H9 (cell line): ENCODE measurements around the gene LEMD3. TPM values are rescaled to one million over a fixed set of nuclear protein-coding genes. Genes with fewer than 3 reads are reported as not detected.

Experiments
- DNase-seq: peaks from one replicate; pipeline ENCODE4 v3.0.0-alpha.2; 2017
- H2AFZ ChIP-seq: one replicate; pipeline ENCODE4 v1.6.1; 2013; ENCODE audit warnings: mild to moderate bottlenecking, low read length, control low read depth, moderate library complexity
- H2AK5ac ChIP-seq: 2 replicates; pipeline ENCODE4 v1.6.1; 2013; ENCODE audit warnings: low read length, control low read depth, mixed read lengths; ENCODE audit not compliant: insufficient read length
- H2BK120ac ChIP-seq: one replicate; pipeline ENCODE4 v1.6.1; 2013; ENCODE audit warnings: low read depth, mild to moderate bottlenecking, low read length, control low read depth, inconsistent platforms; ENCODE audit not compliant: poor library complexity, severe bottlenecking
- H2BK12ac ChIP-seq: 2 replicates; pipeline ENCODE4 v1.6.1; 2013; ENCODE audit warnings: low read length, control low read depth, mixed read lengths, low read depth; ENCODE audit not compliant: insufficient read length
- H2BK15ac ChIP-seq: 2 replicates; pipeline ENCODE4 v1.6.1; 2013; ENCODE audit warnings: low read depth, low read length, control low read depth
- H2BK20ac ChIP-seq: one replicate; pipeline ENCODE4 v1.6.1; 2013; ENCODE audit warnings: low read depth, mild to moderate bottlenecking, low read length, control low read depth, inconsistent platforms; ENCODE audit not compliant: poor library complexity, severe bottlenecking
- H2BK5ac ChIP-seq: 2 replicates; pipeline ENCODE4 v1.6.1; 2013; ENCODE audit warnings: low read length, control low read depth, mixed read lengths; ENCODE audit not compliant: insufficient read length
- H3K14ac ChIP-seq: 2 replicates; pipeline ENCODE4 v1.6.1; 2013; ENCODE audit warnings: low read length, control low read depth; ENCODE audit not compliant: insufficient read depth
- H3K18ac ChIP-seq: 2 replicates; pipeline ENCODE4 v1.6.1; 2013; ENCODE audit warnings: low read depth, mild to moderate bottlenecking, mixed read lengths, low read length, control low read depth; ENCODE audit not compliant: insufficient read length
- H3K23ac ChIP-seq: 2 replicates; pipeline ENCODE4 v1.6.1; 2013; ENCODE audit warnings: low read length, control low read depth, mixed read lengths, low read depth; ENCODE audit not compliant: insufficient read length
- H3K23me2 ChIP-seq: 2 replicates; pipeline ENCODE4 v1.6.1; 2013; ENCODE audit warnings: low read depth, mild to moderate bottlenecking, mixed read lengths, low read length, control low read depth; ENCODE audit not compliant: insufficient read length, poor library complexity, severe bottlenecking
- H3K27ac ChIP-seq: 2 replicates; pipeline ENCODE4 v1.5.1; 2013; ENCODE audit warnings: low read length, control low read depth, mixed read lengths, low read depth; ENCODE audit not compliant: insufficient read length
- H3K27me3 ChIP-seq: 2 replicates; pipeline ENCODE4 v1.6.1; 2013; ENCODE audit warnings: low read length, control low read depth, inconsistent platforms; ENCODE audit not compliant: insufficient read depth
- H3K4ac ChIP-seq: 2 replicates; pipeline ENCODE4 v1.6.1; 2013; ENCODE audit warnings: low read depth, mild to moderate bottlenecking, control low read depth, inconsistent platforms, low read length, moderate library complexity
- H3K4me1 ChIP-seq: 2 replicates; pipeline ENCODE4 v1.6.1; 2013; ENCODE audit warnings: low read length, control low read depth, inconsistent platforms; ENCODE audit not compliant: insufficient read depth
- H3K4me2 ChIP-seq: 2 replicates; pipeline ENCODE4 v1.6.1; 2013; ENCODE audit warnings: low read length, control low read depth, mixed read lengths; ENCODE audit not compliant: insufficient read length, insufficient read depth
- H3K56ac ChIP-seq: 2 replicates; pipeline ENCODE4 v1.6.1; 2013; ENCODE audit warnings: low read depth, mild to moderate bottlenecking, mixed read lengths, low read length, control low read depth; ENCODE audit not compliant: insufficient read length
- H3K79me1 ChIP-seq: 2 replicates; pipeline ENCODE4 v1.6.1; 2013; ENCODE audit warnings: low read depth, mild to moderate bottlenecking, moderate library complexity, low read length, control low read depth, inconsistent platforms; ENCODE audit not compliant: insufficient read depth, poor library complexity, severe bottlenecking
- H3K79me2 ChIP-seq: 2 replicates; pipeline ENCODE4 v1.6.1; 2013; ENCODE audit warnings: low read length, control low read depth, inconsistent platforms; ENCODE audit not compliant: insufficient read depth
- H3K9ac ChIP-seq: 2 replicates; pipeline ENCODE4 v1.6.1; 2013; ENCODE audit warnings: low read length, control low read depth, mixed read lengths; ENCODE audit not compliant: insufficient read length; ENCODE audit errors: extremely low read depth
- H3K9me3 ChIP-seq: one replicate; pipeline ENCODE4 v1.6.1; 2013; ENCODE audit warnings: low read depth, low read length, inconsistent platforms; ENCODE audit not compliant: control insufficient read depth
- H3T11ph ChIP-seq: one replicate; pipeline ENCODE4 v1.6.1; 2013; ENCODE audit warnings: mild to moderate bottlenecking, low read length, control low read depth, inconsistent platforms
- H4K20me1 ChIP-seq: one replicate; pipeline ENCODE4 v1.6.1; 2013; ENCODE audit not compliant: control insufficient read depth, insufficient read length, insufficient read depth
- H4K5ac ChIP-seq: 2 replicates; pipeline ENCODE4 v1.6.1; 2013; ENCODE audit warnings: low read depth, mild to moderate bottlenecking, mixed read lengths, low read length, control low read depth; ENCODE audit not compliant: insufficient read length
- H4K8ac ChIP-seq: replicated peaks from 2 replicates; pipeline ENCODE4 v1.6.1; 2013; ENCODE audit warnings: low read length, control low read depth, mixed read lengths, low read depth; ENCODE audit not compliant: insufficient read length
- H4K91ac ChIP-seq: 2 replicates; pipeline ENCODE4 v1.6.1; 2013; ENCODE audit warnings: low read depth, mild to moderate bottlenecking, moderate library complexity, mixed read lengths, low read length, control low read depth; ENCODE audit not compliant: insufficient read length
- H3K27ac Mint-ChIP-seq, 3 experiments: 2 replicates in 2 of 3; 3 replicates in 1 of 3; pipeline ENCODE4 v1.8.0; 2020 to 2021; ENCODE audit warnings: mixed read lengths in 3 of 3, mild to moderate bottlenecking in 1 of 3, moderate library complexity in 1 of 3
- H3K27me3 Mint-ChIP-seq: 2 replicates; pipeline ENCODE4 v1.8.0; 2021; ENCODE audit warnings: low read depth, mild to moderate bottlenecking, moderate library complexity, mixed read lengths
- H3K36me3 Mint-ChIP-seq, 3 experiments: 2 replicates in 2 of 3; 3 replicates in 1 of 3; pipeline ENCODE4 v1.8.0; 2020 to 2021; ENCODE audit warnings: low read depth in 3 of 3, mixed read lengths in 3 of 3; ENCODE audit not compliant: insufficient read depth in 1 of 3
- H3K4me1 Mint-ChIP-seq, 2 experiments: 2 replicates each; pipeline ENCODE4 v1.8.0; 2020; ENCODE audit warnings: mixed read lengths in 2 of 2
- H3K4me3 Mint-ChIP-seq, 2 experiments: 2 replicates in 1 of 2; 3 replicates in 1 of 2; pipeline ENCODE4 v1.8.0; 2020 to 2021; ENCODE audit warnings: mild to moderate bottlenecking in 2 of 2, mixed read lengths in 2 of 2, moderate library complexity in 1 of 2
- H3K9me3 Mint-ChIP-seq, 2 experiments: 2 replicates in 1 of 2; 3 replicates in 1 of 2; pipeline ENCODE4 v1.8.0; 2020; ENCODE audit warnings: mild to moderate bottlenecking in 2 of 2, mixed read lengths in 2 of 2, moderate library complexity in 1 of 2
- WGBS: extraction: QIAGEN DNeasy Blood & Tissue Kit; methylation state at CpG from one replicate; pipeline ENCODE4 v1.1.7; 2013; ENCODE audit warnings: missing lambda C conversion rate, low lambda C conversion rate, mixed read lengths; ENCODE audit not compliant: insufficient read length; ENCODE audit errors: extremely low coverage; 5-methylcytosine and 5-hydroxymethylcytosine counted together
- total RNA-seq: library from RNA; stranded (reverse); gene quantifications from 2 replicates; pipeline ENCODE4 v1.2.1, GENCODE V29; 2021
- TF ChIP-seq, protein P1 (sequence below): fragments of 200-600 bp; sonication (generic); conservative IDR thresholded peaks from 3 replicates; pipeline ENCODE4 v1.8.0; 2021; ENCODE audit warnings: antibody characterized with exemption, mild to moderate bottlenecking

LEMD3 gene
- total RNA-seq, 1 experiment from 2014 or later = 38.1 TPM

DNA sequence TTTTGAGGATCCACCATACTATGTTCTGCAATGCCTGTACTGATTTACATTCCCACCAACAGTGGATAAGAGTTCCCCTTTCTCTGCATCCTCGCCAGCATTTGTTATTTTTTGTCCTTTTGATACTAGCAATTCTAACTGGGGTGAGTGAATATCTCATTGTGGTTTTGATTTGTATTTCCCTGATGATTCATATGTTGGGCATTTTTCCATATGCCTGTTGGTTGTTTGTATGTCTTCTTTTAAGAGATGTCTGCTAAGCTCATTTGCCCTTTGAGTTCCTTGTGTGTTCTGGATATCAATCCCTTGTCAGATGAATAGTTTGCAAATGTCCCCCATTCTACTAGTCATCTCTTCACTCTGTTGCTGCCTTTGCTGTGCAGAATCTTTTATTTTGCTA, 60.1 kb downstream of the LEMD3 start:
- Mint-ChIP-seq H3K27me3 (no peaks in the 10 kb centered on the region), H3K27ac (no peak overlapping the region), H3K4me1 (peaks cover 3 to 5% of the 10 kb centered on the region in 2 experiments), H3K36me3 (peaks cover 48 to 49% (median 48%) of the 10 kb centered on the region in 3 experiments), H3K4me3 (no peak overlapping the region), H3K9me3 (peaks cover 27 to 28% of the 10 kb centered on the region in 2 experiments)
- no peak overlapping the region for H4K5ac ChIP-seq
- no peak overlapping the region for H3K4ac ChIP-seq
- H3K18ac ChIP-seq = no peak overlapping the region
- no peak overlapping the region for H3K9ac ChIP-seq
- no peak overlapping the region for H3K14ac ChIP-seq
- no peak overlapping the region for H3K27ac ChIP-seq
- H3T11ph ChIP-seq = no peak overlapping the region
- no peak overlapping the region for H2BK20ac ChIP-seq
- WGBS = no CpG with 5 or more reads among the region's 1 CpG
- H2AFZ ChIP-seq = no peak overlapping the region
- H3K27me3 ChIP-seq = no peaks in the 10 kb centered on the region
- no peak for DNase-seq
- no peaks in the 10 kb centered on the region for H3K79me2 ChIP-seq
- H2BK15ac ChIP-seq = no peak overlapping the region
- no peak overlapping the region for H2BK5ac ChIP-seq
- no peak overlapping the region for H4K8ac ChIP-seq
- no peak overlapping the region for H2AK5ac ChIP-seq
- no peak overlapping the region for H3K56ac ChIP-seq
- no peak overlapping the region for H3K23ac ChIP-seq
- H3K9me3 ChIP-seq = no peaks in the 10 kb centered on the region
- H3K4me1 ChIP-seq = no peaks in the 10 kb centered on the region
- H2BK12ac ChIP-seq = no peak overlapping the region
- TF ChIP-seq, protein P1, sequence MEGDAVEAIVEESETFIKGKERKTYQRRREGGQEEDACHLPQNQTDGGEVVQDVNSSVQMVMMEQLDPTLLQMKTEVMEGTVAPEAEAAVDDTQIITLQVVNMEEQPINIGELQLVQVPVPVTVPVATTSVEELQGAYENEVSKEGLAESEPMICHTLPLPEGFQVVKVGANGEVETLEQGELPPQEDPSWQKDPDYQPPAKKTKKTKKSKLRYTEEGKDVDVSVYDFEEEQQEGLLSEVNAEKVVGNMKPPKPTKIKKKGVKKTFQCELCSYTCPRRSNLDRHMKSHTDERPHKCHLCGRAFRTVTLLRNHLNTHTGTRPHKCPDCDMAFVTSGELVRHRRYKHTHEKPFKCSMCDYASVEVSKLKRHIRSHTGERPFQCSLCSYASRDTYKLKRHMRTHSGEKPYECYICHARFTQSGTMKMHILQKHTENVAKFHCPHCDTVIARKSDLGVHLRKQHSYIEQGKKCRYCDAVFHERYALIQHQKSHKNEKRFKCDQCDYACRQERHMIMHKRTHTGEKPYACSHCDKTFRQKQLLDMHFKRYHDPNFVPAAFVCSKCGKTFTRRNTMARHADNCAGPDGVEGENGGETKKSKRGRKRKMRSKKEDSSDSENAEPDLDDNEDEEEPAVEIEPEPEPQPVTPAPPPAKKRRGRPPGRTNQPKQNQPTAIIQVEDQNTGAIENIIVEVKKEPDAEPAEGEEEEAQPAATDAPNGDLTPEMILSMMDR = no peak
- H4K91ac ChIP-seq = no peak overlapping the region
- H3K4me2 ChIP-seq = no peak overlapping the region
- no peaks in the 10 kb centered on the region for H3K23me2 ChIP-seq
- no peaks in the 10 kb centered on the region for H4K20me1 ChIP-seq
- peaks cover 5% of the 10 kb centered on the region for H3K79me1 ChIP-seq
- no peak overlapping the region for H2BK120ac ChIP-seq
